Heart left ventricle (tissue), 13 donors: ENCODE measurements around the gene ABCC4.

Source experiments
- CTCF ChIP-seq, 12 donors: fragments of 200-600 bp; sonication (generic) in 4 of 12; IDR thresholded peaks; one replicate each; pipeline versions ENCODE4 v1.5.0 to v1.8.0; 2018 to 2022; ENCODE audit warnings: antibody characterized with exemption in 12 of 12, mild to moderate bottlenecking in 5 of 12
- POLR2A ChIP-seq, 2 donors: fragments of 450-650 bp; IDR thresholded peaks; one replicate each; pipeline ENCODE4 v1.6.1; 2017; ENCODE audit warnings: antibody characterized with exemption in 2 of 2, mild to moderate bottlenecking in 2 of 2, moderate library complexity in 2 of 2
- donor health status: ischemic (EF 13 %, LVEDD 7.1; RV severe dilation, severe dysfunction).
- donor health status: DM: no; HTN: yes; CAD: no.
- donor health status: DM: no; HTN: no; CAD: no.
- donor health status: ischemic (EF 25% LVEDD 6.9; RV normal size, moderate dysfunction).
- donor health status: ischemic (EF 25% LVEDD 5.7; RV mildly dilated, moderate dysfunction).
- donor health status: ischemic (EF 35%, LVEDD 5.7; RV mildly dilated, moderate dysfunction).
- donor health status: nonischemic (EF 11% LVEDD 7.7; RV severe dilation, severe dysfunction).
- donor health status: DM: yes; HTN: yes; CAD: no.
- donor health status: PGD.
- donor health status: ischemic (EF 29% LVEDD 5.4; RV normal size, mild dysfunction).
- donor health status: nonischemic (EF 23%, LVEDD 6.1; RV moderate dilation, normal function).

GRCh38 chr13:95117092-95117491, 184.2 kb downstream of the ABCC4 start:
- TF ChIP-seq POLR2A (IDR thresholded peaks at IDR 0.05) (no peak), CTCF (IDR thresholded peaks at IDR 0.05) (no peak)
